Amniotic epithelial cell (primary cell): ENCODE measurements around the gene ACADVL.

Experiments used
- DNase-seq: peaks from one replicate; pipeline ENCODE4 v3.0.0-alpha.2; 2010; ENCODE audit warnings: low read depth

The ACADVL gene

GRCh38 chr17:7252176-7253043 is 32.7 kb downstream of the ACADVL start, which contains the start of gene ELP5:
Gene ELP5 (plus strand): TSS chr17:7252215. CDS start chr17:7252551, 336 bp downstream.
- DNase-seq, result peak; percentile 90

GRCh38 chr17:7253082-7253481 is 33.3 kb downstream of the ACADVL start:
- DNase-seq, result no peak

GRCh38 chr17:7254511-7254910 is 34.8 kb downstream of the ACADVL start:
- no peak for DNase-seq

- DNase-seq, result no peak
Observed at GRCh38 chr17:7256766-7257456, 37.2 kb downstream of the ACADVL start.

- peak; percentile 65 for DNase-seq
Observed at GRCh38 chr17:7258731-7259554, 39.2 kb downstream of the ACADVL start.

- no peak for DNase-seq
Observed at GRCh38 chr17:7259555-7259889, 39.8 kb downstream of the ACADVL start.

- DNase-seq, result no peak
Observed at GRCh38 chr17:7260151-7260550, 40.4 kb downstream of the ACADVL start.

- no peak for DNase-seq
Observed at GRCh38 chr17:7260651-7261378, 41.1 kb downstream of the ACADVL start.

GRCh38 chr17:7261379-7262191 is 41.8 kb downstream of the ACADVL start:
- DNase-seq, result no peak

GRCh38 chr17:7262192-7262934 is 42.6 kb downstream of the ACADVL start, which contains the start of gene CLDN7:
Gene CLDN7 (minus strand): TSS chr17:7262478. CDS start chr17:7262043, 435 bp downstream.
- no peak for DNase-seq

- no peak for DNase-seq
Observed at GRCh38 chr17:7262935-7263800, 43.4 kb downstream of the ACADVL start.

- DNase-seq, result no peak
Observed at GRCh38 chr17:7263801-7264078, 44.0 kb downstream of the ACADVL start.

- DNase-seq, result peak; percentile 49
Observed at GRCh38 chr17:7266784-7267183, 47.0 kb downstream of the ACADVL start.
